Smooth muscle cell (in vitro differentiated cells): ENCODE data around the gene MGAT5. TPM values are rescaled to one million over a fixed set of nuclear protein-coding genes. Genes with fewer than 3 reads are reported as not detected.
A peak's percentile ranks its signal among the peaks of the same experiment; 100 is the strongest.

ENCODE experiments used
- DNase-seq: peaks from one replicate; lab custom pipeline; 2025; ENCODE audit not compliant: unreplicated experiment; lab: John Stamatoyannopoulos, UW
- H2AFZ ChIP-seq: fragments of 200-600 bp; sonication (generic); 2 replicates; pipeline ENCODE4 v1.6.0; 2016; ENCODE audit warnings: antibody characterized with exemption, low read depth, mild to moderate bottlenecking
- H3F3A ChIP-seq: fragments of 200-600 bp; sonication (generic); 2 replicates; pipeline ENCODE4 v1.6.0; 2017; ENCODE audit warnings: antibody characterized with exemption, low read depth
- H3K27ac ChIP-seq: fragments of 200-600 bp; sonication (generic); 2 replicates; pipeline ENCODE4 v1.5.1; 2016; ENCODE audit warnings: low read depth, mild to moderate bottlenecking
- H3K27me3 ChIP-seq: fragments of 200-600 bp; sonication (generic); 2 replicates; pipeline ENCODE4 v1.6.1; 2016; ENCODE audit warnings: low read depth, mild to moderate bottlenecking
- H3K36me3 ChIP-seq: fragments of 200-600 bp; sonication (generic); 2 replicates; pipeline ENCODE4 v1.5.1; 2016; ENCODE audit warnings: low read depth
- H3K4me1 ChIP-seq: fragments of 200-600 bp; sonication (generic); 2 replicates; pipeline ENCODE4 v1.5.1; 2016; ENCODE audit warnings: low read depth
- H3K4me2 ChIP-seq: fragments of 200-600 bp; sonication (generic); 2 replicates; pipeline ENCODE4 v1.6.0; 2016; ENCODE audit warnings: mild to moderate bottlenecking
- H3K4me3 ChIP-seq: fragments of 200-600 bp; sonication (generic); 2 replicates; pipeline ENCODE4 v1.5.1; 2016; ENCODE audit warnings: mild to moderate bottlenecking
- H3K79me2 ChIP-seq: fragments of 200-600 bp; sonication (generic); 2 replicates; pipeline ENCODE4 v1.6.0; 2016; ENCODE audit warnings: low read depth, mild to moderate bottlenecking
- H3K9ac ChIP-seq: fragments of 200-600 bp; sonication (generic); 2 replicates; pipeline ENCODE4 v1.6.0; 2016; ENCODE audit warnings: low read depth
- H3K9me3 ChIP-seq: fragments of 200-600 bp; sonication (generic); replicated peaks from 2 replicates; pipeline ENCODE4 v1.5.1; 2016; ENCODE audit warnings: low read depth
- H4K20me1 ChIP-seq: fragments of 200-600 bp; sonication (generic); 2 replicates; pipeline ENCODE4 v1.6.0; 2016; ENCODE audit warnings: low read depth
- CTCF ChIP-seq: fragments of 200-600 bp; sonication (generic); IDR thresholded peaks from 2 replicates; pipeline ENCODE4 v1.5.1; 2017; ENCODE audit warnings: borderline replicate concordance, mild to moderate bottlenecking, antibody characterized with exemption; ENCODE audit not compliant: insufficient read depth, poor library complexity, severe bottlenecking
- WGBS: methylation state at CpG from one replicate; pipeline ENCODE4 v1.1.7; 2016; ENCODE audit warnings: low lambda C conversion rate; 5-methylcytosine and 5-hydroxymethylcytosine counted together
- polyA plus RNA-seq: library from polyadenylated mRNA; unstranded; fragments of >200 nt; fragmentation: Nextera tagmentation; extraction: Ambion mirVana; gene quantifications from 2 replicates; pipeline ENCODE4 v1.2.1, GENCODE V29; 2016
- total RNA-seq: library from RNA; depleted of rRNA; stranded (reverse); fragments of >200 nt; gene quantifications from 2 replicates; pipeline ENCODE4 v1.2.3, GENCODE V29; 2014

MGAT5 gene
- total and polyA plus RNA-seq, 2 experiments from 2014 or later, result 4.5 to 33.8 TPM

GRCh38 chr2:134259571-134259970 is 5.7 kb downstream of the MGAT5 start:
- Histone ChIP-seq H3K36me3 (no peaks in the 10 kb centered on the region), H4K20me1 (no peaks in the 10 kb centered on the region), H3K4me3 (no peak overlapping the region), H3K79me2 (peaks cover 3% of the 10 kb centered on the region), H3K27ac (peak overlapping the region; percentile 84), H3K4me1 (peaks cover 7% of the 10 kb centered on the region), H3K9me3 (no peaks in the 10 kb centered on the region), H2AFZ (no peak overlapping the region), H3K27me3 (no peaks in the 10 kb centered on the region), H3K4me2 (peak overlapping the region; percentile 79), H3F3A (no peaks in the 10 kb centered on the region), H3K9ac (no peak overlapping the region)
- 91% methylated on average over 2 of the region's 2 CpGs for WGBS
- DNase-seq, result no peak
- no peak for TF ChIP-seq CTCF

GRCh38 chr2:134259994-134260393 is 6.1 kb downstream of the MGAT5 start:
- Histone ChIP-seq H3K79me2 (peaks cover 3% of the 10 kb centered on the region), H3K4me2 (peak overlapping the region; percentile 79), H4K20me1 (no peaks in the 10 kb centered on the region), H3K36me3 (no peaks in the 10 kb centered on the region), H3K27ac (peak overlapping the region; percentile 84), H3K9me3 (no peaks in the 10 kb centered on the region), H3F3A (no peaks in the 10 kb centered on the region), H3K27me3 (no peaks in the 10 kb centered on the region), H3K9ac (no peak overlapping the region), H2AFZ (no peak overlapping the region), H3K4me1 (peaks cover 7% of the 10 kb centered on the region), H3K4me3 (no peak overlapping the region)
- DNase-seq, result no peak
- WGBS, result 93% methylated on average over 8 of the region's 8 CpGs
- TF ChIP-seq CTCF, result no peak

GRCh38 chr2:134260713-134261112 is 6.8 kb downstream of the MGAT5 start:
- Histone ChIP-seq H3K9me3 (no peaks in the 10 kb centered on the region), H3K4me1 (peaks cover 7% of the 10 kb centered on the region), H2AFZ (no peak overlapping the region)

More at GRCh38 chr2:134260713-134261112, 6.8 kb downstream of the MGAT5 start:
- no peaks in the 10 kb centered on the region for H3F3A ChIP-seq
- WGBS, result 25% methylated on average over 2 of the region's 2 CpGs
- H3K27ac ChIP-seq, result peak overlapping the region; percentile 84
- peak overlapping the region; percentile 79 for H3K4me2 ChIP-seq
- no peaks in the 10 kb centered on the region for H3K36me3 ChIP-seq
- H3K27me3 ChIP-seq, result no peaks in the 10 kb centered on the region
- no peaks in the 10 kb centered on the region for H4K20me1 ChIP-seq
- H3K79me2 ChIP-seq, result peaks cover 3% of the 10 kb centered on the region
- TF ChIP-seq CTCF, result no peak
- H3K9ac ChIP-seq, result no peak overlapping the region
- H3K4me3 ChIP-seq, result no peak overlapping the region
- DNase-seq, result no peak
